ENCODE measurements around the gene DUS2. TPM values are rescaled to one million over a fixed set of nuclear protein-coding genes. Genes with fewer than 3 reads are reported as not detected.

DUS2 gene
- total and polyA plus RNA-seq, 9 of the 15 experiments (the other 6 are each of a cell fraction or from before 2014, with no cell fraction given): 5.8 to 22.5 (median 20.6) TPM

DNA sequence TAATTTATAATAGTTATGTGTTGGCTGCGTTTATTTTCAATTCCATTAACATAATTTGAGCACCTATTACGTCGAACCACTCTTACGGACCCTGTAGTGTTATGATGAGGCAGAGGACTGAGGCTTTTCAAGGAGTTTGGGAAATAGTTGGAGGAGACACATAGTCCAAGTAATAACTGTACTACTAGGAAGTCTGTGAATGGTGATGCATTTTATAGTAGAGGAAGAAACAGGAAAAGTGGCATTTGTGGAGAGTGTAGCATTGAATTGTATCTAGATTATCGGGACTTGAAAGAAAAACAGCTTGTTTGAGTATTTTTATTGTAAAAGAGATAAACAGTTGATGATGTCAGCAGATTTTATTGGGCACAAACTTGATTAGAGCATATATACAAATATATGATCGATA lies 63.8 kb downstream of the DUS2 start (continued):
- TF ChIP-seq RFX7 (CRISPR knock-in tag; IDR thresholded peaks at IDR 0.05) (no peak), NFE2 (IDR thresholded peaks at IDR 0.05; ENCODE audit: low read depth) (peak; percentile 28), MXI1 (IDR thresholded peaks at IDR 0.05; ENCODE audit: low read depth, low read length) (no peak), PHF20 (IDR thresholded peaks at IDR 0.05; ENCODE audit: partially characterized antibody) (no peak), GTF2A2 (tag; IDR thresholded peaks at IDR 0.05) (no peak), ZNF184 (CRISPR knock-in tag; IDR thresholded peaks at IDR 0.05) (no peak), CBFA2T2 (conservative IDR thresholded peaks at IDR 0.05) (no peak), HNRNPL (IDR thresholded peaks at IDR 0.05; ENCODE audit: low read depth, low read length) (no peak), MAFF (IDR thresholded peaks at IDR 0.05; ENCODE audit: low read length) (peak; percentile 94), ZKSCAN8 (CRISPR knock-in tag; IDR thresholded peaks at IDR 0.05) (no peak), TCF3 (CRISPR knock-in tag; IDR thresholded peaks at IDR 0.05) (no peak), ZNF143 (CRISPR knock-in tag; IDR thresholded peaks at IDR 0.05) (no peak)
- TF ChIP-seq, protein P1, sequence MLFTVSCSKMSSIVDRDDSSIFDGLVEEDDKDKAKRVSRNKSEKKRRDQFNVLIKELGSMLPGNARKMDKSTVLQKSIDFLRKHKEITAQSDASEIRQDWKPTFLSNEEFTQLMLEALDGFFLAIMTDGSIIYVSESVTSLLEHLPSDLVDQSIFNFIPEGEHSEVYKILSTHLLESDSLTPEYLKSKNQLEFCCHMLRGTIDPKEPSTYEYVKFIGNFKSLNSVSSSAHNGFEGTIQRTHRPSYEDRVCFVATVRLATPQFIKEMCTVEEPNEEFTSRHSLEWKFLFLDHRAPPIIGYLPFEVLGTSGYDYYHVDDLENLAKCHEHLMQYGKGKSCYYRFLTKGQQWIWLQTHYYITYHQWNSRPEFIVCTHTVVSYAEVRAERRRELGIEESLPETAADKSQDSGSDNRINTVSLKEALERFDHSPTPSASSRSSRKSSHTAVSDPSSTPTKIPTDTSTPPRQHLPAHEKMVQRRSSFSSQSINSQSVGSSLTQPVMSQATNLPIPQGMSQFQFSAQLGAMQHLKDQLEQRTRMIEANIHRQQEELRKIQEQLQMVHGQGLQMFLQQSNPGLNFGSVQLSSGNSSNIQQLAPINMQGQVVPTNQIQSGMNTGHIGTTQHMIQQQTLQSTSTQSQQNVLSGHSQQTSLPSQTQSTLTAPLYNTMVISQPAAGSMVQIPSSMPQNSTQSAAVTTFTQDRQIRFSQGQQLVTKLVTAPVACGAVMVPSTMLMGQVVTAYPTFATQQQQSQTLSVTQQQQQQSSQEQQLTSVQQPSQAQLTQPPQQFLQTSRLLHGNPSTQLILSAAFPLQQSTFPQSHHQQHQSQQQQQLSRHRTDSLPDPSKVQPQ (CRISPR knock-in tag; IDR thresholded peaks at IDR 0.05; ENCODE audit: borderline replicate concordance): no peak
- TF ChIP-seq, protein P2, sequence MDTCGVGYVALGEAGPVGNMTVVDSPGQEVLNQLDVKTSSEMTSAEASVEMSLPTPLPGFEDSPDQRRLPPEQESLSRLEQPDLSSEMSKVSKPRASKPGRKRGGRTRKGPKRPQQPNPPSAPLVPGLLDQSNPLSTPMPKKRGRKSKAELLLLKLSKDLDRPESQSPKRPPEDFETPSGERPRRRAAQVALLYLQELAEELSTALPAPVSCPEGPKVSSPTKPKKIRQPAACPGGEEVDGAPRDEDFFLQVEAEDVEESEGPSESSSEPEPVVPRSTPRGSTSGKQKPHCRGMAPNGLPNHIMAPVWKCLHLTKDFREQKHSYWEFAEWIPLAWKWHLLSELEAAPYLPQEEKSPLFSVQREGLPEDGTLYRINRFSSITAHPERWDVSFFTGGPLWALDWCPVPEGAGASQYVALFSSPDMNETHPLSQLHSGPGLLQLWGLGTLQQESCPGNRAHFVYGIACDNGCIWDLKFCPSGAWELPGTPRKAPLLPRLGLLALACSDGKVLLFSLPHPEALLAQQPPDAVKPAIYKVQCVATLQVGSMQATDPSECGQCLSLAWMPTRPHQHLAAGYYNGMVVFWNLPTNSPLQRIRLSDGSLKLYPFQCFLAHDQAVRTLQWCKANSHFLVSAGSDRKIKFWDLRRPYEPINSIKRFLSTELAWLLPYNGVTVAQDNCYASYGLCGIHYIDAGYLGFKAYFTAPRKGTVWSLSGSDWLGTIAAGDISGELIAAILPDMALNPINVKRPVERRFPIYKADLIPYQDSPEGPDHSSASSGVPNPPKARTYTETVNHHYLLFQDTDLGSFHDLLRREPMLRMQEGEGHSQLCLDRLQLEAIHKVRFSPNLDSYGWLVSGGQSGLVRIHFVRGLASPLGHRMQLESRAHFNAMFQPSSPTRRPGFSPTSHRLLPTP (IDR thresholded peaks at IDR 0.05; ENCODE audit: borderline replicate concordance, extremely low read depth, insufficient read length): no peak
- TF ChIP-seq, protein P3, sequence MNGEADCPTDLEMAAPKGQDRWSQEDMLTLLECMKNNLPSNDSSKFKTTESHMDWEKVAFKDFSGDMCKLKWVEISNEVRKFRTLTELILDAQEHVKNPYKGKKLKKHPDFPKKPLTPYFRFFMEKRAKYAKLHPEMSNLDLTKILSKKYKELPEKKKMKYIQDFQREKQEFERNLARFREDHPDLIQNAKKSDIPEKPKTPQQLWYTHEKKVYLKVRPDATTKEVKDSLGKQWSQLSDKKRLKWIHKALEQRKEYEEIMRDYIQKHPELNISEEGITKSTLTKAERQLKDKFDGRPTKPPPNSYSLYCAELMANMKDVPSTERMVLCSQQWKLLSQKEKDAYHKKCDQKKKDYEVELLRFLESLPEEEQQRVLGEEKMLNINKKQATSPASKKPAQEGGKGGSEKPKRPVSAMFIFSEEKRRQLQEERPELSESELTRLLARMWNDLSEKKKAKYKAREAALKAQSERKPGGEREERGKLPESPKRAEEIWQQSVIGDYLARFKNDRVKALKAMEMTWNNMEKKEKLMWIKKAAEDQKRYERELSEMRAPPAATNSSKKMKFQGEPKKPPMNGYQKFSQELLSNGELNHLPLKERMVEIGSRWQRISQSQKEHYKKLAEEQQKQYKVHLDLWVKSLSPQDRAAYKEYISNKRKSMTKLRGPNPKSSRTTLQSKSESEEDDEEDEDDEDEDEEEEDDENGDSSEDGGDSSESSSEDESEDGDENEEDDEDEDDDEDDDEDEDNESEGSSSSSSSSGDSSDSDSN (IDR thresholded peaks at IDR 0.05; ENCODE audit: borderline replicate concordance in 1 of 2, low read depth in 2 of 2, low read length in 2 of 2): 0 out of 4 replicates have a peak, but pooled peaks of 1 of the 2 experiments have one; percentile 48
- TF ChIP-seq, protein P4, sequence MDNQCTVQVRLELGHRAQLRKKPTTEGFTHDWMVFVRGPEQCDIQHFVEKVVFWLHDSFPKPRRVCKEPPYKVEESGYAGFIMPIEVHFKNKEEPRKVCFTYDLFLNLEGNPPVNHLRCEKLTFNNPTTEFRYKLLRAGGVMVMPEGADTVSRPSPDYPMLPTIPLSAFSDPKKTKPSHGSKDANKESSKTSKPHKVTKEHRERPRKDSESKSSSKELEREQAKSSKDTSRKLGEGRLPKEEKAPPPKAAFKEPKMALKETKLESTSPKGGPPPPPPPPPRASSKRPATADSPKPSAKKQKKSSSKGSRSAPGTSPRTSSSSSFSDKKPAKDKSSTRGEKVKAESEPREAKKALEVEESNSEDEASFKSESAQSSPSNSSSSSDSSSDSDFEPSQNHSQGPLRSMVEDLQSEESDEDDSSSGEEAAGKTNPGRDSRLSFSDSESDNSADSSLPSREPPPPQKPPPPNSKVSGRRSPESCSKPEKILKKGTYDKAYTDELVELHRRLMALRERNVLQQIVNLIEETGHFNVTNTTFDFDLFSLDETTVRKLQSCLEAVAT (IDR thresholded peaks at IDR 0.05): peak; percentile 75 to 86; a peak in 3 of 4 replicates
